PC-9 (cell line): ENCODE data around the gene VASP.

ENCODE experiments used
- CTCF ChIP-seq: fragments of 200-600 bp; sonication (generic); conservative IDR thresholded peaks from 2 replicates; pipeline ENCODE4 v1.6.1; 2017; ENCODE audit warnings: mixed run types, antibody characterized with exemption, mild to moderate bottlenecking, moderate library complexity
- EZH2 ChIP-seq: fragments of 200-600 bp; sonication (generic); IDR thresholded peaks from 2 replicates; pipeline ENCODE4 v1.8.0; 2017; ENCODE audit warnings: antibody characterized with exemption, low read depth

- TF ChIP-seq CTCF, result no peak
- TF ChIP-seq EZH2, result no peak
Measured at GRCh38 chr19:45505151-45505995, 1.9 kb upstream of the VASP start.
